Endothelial cell of umbilical vein (primary cell): ENCODE measurements around the gene S1PR4.

Source experiments
- EZH2 ChIP-seq: IDR thresholded peaks from 2 replicates; pipeline ENCODE4 v1.6.1; 2012; ENCODE audit warnings: borderline replicate concordance, low read depth, mild to moderate bottlenecking, moderate library complexity, low read length, inconsistent platforms; ENCODE audit not compliant: severe bottlenecking
- MYC ChIP-seq: IDR thresholded peaks from one replicate; pipeline ENCODE4 v1.6.1; 2011; ENCODE audit warnings: mild to moderate bottlenecking, low read depth, low read length
- POLR2A ChIP-seq: IDR thresholded peaks from 2 replicates; pipeline ENCODE4 v1.6.1; 2012; ENCODE audit warnings: low read depth, mild to moderate bottlenecking, control low read depth, low read length
- POLR2AphosphoS5 ChIP-seq: IDR thresholded peaks from 2 replicates; pipeline ENCODE4 v1.6.1; 2012; ENCODE audit warnings: low read depth, mild to moderate bottlenecking, control low read depth, low read length, moderate library complexity; ENCODE audit not compliant: insufficient read depth
- TF ChIP-seq, protein P1 (sequence below), 2 donors: IDR thresholded peaks; 1 replicate in 1 of 2; 2 replicates in 1 of 2; pipeline ENCODE4 v1.5.1; 2011; ENCODE audit warnings: low read length in 2 of 2, mild to moderate bottlenecking in 2 of 2, moderate library complexity in 2 of 2, control low read depth in 1 of 2, inconsistent platforms in 1 of 2, low read depth in 1 of 2; ENCODE audit not compliant: insufficient read depth in 1 of 2; ENCODE audit errors: extremely low read depth in 1 of 2
- TF ChIP-seq, protein P2 (sequence below): IDR thresholded peaks from 2 replicates; pipeline ENCODE4 v1.6.1; 2011; ENCODE audit not compliant: insufficient read depth, insufficient read length

DNA sequence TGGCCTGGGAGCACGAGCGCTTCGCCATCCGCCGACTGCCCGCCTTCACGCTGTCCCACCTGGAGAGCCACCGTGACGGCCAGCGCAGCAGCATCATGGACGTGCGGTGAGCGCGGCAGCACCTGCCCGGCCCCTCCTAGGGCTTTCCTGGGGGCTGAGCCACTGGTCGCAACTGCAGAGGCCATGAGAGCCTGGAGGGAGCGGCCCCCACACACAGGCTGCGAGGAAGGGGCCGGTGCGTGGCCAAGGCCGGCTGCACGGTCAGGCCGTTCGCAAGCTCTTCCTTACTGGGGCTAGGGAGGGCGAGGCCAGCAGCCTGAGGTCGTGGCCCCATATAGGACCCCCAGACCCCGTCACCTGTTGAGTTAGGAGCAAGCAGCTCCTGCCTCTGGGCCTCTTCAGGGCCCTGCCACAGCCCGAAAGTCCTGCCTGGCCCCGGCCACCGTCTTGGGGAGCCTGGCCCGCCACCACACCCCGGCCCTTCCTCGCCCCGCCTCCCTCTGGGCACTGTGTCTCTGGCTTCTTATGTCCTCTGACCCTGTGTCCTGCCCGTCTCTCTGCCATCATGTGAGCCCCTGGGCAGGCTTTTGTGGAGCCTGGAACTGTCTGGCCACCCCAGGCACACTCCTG, 26.2 kb downstream of the S1PR4 start:
- no peak for TF ChIP-seq MYC
- no peak for TF ChIP-seq EZH2
- TF ChIP-seq, protein P1, sequence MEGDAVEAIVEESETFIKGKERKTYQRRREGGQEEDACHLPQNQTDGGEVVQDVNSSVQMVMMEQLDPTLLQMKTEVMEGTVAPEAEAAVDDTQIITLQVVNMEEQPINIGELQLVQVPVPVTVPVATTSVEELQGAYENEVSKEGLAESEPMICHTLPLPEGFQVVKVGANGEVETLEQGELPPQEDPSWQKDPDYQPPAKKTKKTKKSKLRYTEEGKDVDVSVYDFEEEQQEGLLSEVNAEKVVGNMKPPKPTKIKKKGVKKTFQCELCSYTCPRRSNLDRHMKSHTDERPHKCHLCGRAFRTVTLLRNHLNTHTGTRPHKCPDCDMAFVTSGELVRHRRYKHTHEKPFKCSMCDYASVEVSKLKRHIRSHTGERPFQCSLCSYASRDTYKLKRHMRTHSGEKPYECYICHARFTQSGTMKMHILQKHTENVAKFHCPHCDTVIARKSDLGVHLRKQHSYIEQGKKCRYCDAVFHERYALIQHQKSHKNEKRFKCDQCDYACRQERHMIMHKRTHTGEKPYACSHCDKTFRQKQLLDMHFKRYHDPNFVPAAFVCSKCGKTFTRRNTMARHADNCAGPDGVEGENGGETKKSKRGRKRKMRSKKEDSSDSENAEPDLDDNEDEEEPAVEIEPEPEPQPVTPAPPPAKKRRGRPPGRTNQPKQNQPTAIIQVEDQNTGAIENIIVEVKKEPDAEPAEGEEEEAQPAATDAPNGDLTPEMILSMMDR (IDR thresholded peaks at IDR 0.05; ENCODE audit: extremely low read depth in 1 of 2, insufficient read depth in 1 of 2, low read depth in 1 of 2, low read length in 2 of 2), result no peak
- TF ChIP-seq, protein P2, sequence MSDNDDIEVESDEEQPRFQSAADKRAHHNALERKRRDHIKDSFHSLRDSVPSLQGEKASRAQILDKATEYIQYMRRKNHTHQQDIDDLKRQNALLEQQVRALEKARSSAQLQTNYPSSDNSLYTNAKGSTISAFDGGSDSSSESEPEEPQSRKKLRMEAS, result no peak
- no peak for TF ChIP-seq POLR2AphosphoS5
- no peak for TF ChIP-seq POLR2A
